Suprapubic skin (tissue), 4 donors: ENCODE results near the gene IFRD1. TPM values are rescaled to one million over a fixed set of nuclear protein-coding genes. Genes with fewer than 3 reads are reported as not detected.

Experiments
- DNase-seq, 2 donors: peaks; one replicate each; pipeline ENCODE4 v3.0.0-alpha.2; 2019; ENCODE audit warnings: low spot score in 2 of 2
- H3K27ac ChIP-seq: fragments of 200-600 bp; sonication (generic); one replicate; pipeline ENCODE4 v1.5.1; 2019
- H3K27me3 ChIP-seq: fragments of 200-600 bp; sonication (generic); one replicate; pipeline ENCODE4 v1.5.1; 2019
- H3K36me3 ChIP-seq: fragments of 200-600 bp; sonication (generic); one replicate; pipeline ENCODE4 v1.5.1; 2019
- H3K4me1 ChIP-seq: fragments of 200-600 bp; sonication (generic); one replicate; pipeline ENCODE4 v1.5.1; 2019
- H3K4me3 ChIP-seq: fragments of 200-600 bp; sonication (generic); one replicate; pipeline ENCODE4 v1.5.1; 2019; ENCODE audit warnings: mild to moderate bottlenecking
- H3K9me3 ChIP-seq: fragments of 200-600 bp; sonication (generic); one replicate; pipeline ENCODE4 v1.5.1; 2019
- CTCF ChIP-seq, 2 donors: fragments of 200-600 bp in 1 of 2; fragments of 450-650 bp in 1 of 2; sonication (generic) in 1 of 2; IDR thresholded peaks; one replicate each; pipeline ENCODE4 v1.5.1; 2016 to 2019; ENCODE audit warnings: antibody characterized with exemption in 2 of 2, mild to moderate bottlenecking in 1 of 2, moderate library complexity in 1 of 2
- EP300 ChIP-seq: sonication (generic); formaldehyde crosslinking; IDR thresholded peaks from one replicate; pipeline ENCODE4 v1.6.1; 2017; ENCODE audit warnings: antibody characterized with exemption
- POLR2A ChIP-seq, 2 donors: fragments of 450-650 bp; IDR thresholded peaks; one replicate each; pipeline ENCODE4 v1.6.1; 2017; ENCODE audit warnings: antibody characterized with exemption in 2 of 2, mild to moderate bottlenecking in 2 of 2, moderate library complexity in 2 of 2
- POLR2AphosphoS5 ChIP-seq, 3 donors: sonication (generic); formaldehyde crosslinking; IDR thresholded peaks; one replicate each; pipeline ENCODE4 v1.6.1; 2017; ENCODE audit warnings: antibody characterized with exemption in 3 of 3
- WGBS: methylation state at CpG from one replicate; pipeline ENCODE4 v1.1.5; 2018; 5-methylcytosine and 5-hydroxymethylcytosine counted together
- total RNA-seq, 4 donors: library from RNA; depleted of rRNA; stranded (reverse); fragments of >200 nt; gene quantifications; one replicate each; pipeline ENCODE4 v1.1.0, GENCODE V29; 2016

IFRD1 gene
- total RNA-seq, 4 donors from 2014 or later: 30.7 to 81.4 (median 44.6) TPM

GRCh38 chr7:112521942-112522341 lies 71.7 kb downstream of the IFRD1 start:
- Histone ChIP-seq H3K27me3 (peaks cover 8% of the 10 kb centered on the region), H3K9me3 (no peaks in the 10 kb centered on the region), H3K36me3 (no peaks in the 10 kb centered on the region), H3K4me1 (no peaks in the 10 kb centered on the region), H3K4me3 (no peak overlapping the region), H3K27ac (no peak overlapping the region)
- TF ChIP-seq POLR2A (IDR thresholded peaks at IDR 0.05) (no peak), CTCF (IDR thresholded peaks at IDR 0.05) (no peak), EP300 (no peak), POLR2AphosphoS5 (IDR thresholded peaks at IDR 0.05) (no peak)
- no peak for DNase-seq
- WGBS: 84% methylated on average over 3 of the region's 3 CpGs

- H3K4me3 ChIP-seq: no peak overlapping the region
- TF ChIP-seq EP300 (no peak), POLR2AphosphoS5 (IDR thresholded peaks at IDR 0.05) (no peak), CTCF (IDR thresholded peaks at IDR 0.05) (no peak), POLR2A (IDR thresholded peaks at IDR 0.05) (no peak)
- H3K27me3 ChIP-seq: no peaks in the 10 kb centered on the region
- WGBS: 83% methylated on average over 2 of the region's 2 CpGs
- no peaks in the 10 kb centered on the region for H3K9me3 ChIP-seq
- no peak for DNase-seq
- no peak overlapping the region for H3K27ac ChIP-seq
- H3K4me1 ChIP-seq: no peaks in the 10 kb centered on the region
- no peaks in the 10 kb centered on the region for H3K36me3 ChIP-seq
Measured at GRCh38 chr7:112523871-112524270, 73.6 kb downstream of the IFRD1 start.

Other genes with a start within 250 kb of the IFRD1 start
- 10 to 100 TPM in 2 of 4 donors, 1 to 10 TPM in 2; 6.4 to 20.5 (median 9.7) TPM for gene DOCK4, start 244.1 kb upstream of the IFRD1 start, total RNA-seq
- 10 to 100 TPM; 16.5 to 31.9 (median 25.5) TPM for gene ZNF277, start 243.8 kb upstream of the IFRD1 start, total RNA-seq
- 10 to 100 TPM in 1 of 4 donors, under 1 TPM in 1, not detected in 2; 0.57 to 10.6 TPM for gene LSMEM1, start 30.5 kb downstream of the IFRD1 start, total RNA-seq